BLaER1 treated with 17β-estradiol and CSF1 and Interleukin-3, amounts not matched to agents 10 nM and 100 nM (cell line): Measurements from ENCODE around the gene CDHR2.
A peak's percentile ranks its signal among the peaks of the same experiment; 100 is the strongest.

Source experiments
- H3K27ac ChIP-seq, 11 experiments: shearing (Covaris generic); formaldehyde crosslinking; 2 replicates each; pipeline ENCODE4 v1.8.1; 2022
- H3K27me3 ChIP-seq, 11 experiments: shearing (Covaris generic); formaldehyde crosslinking; 2 replicates each; pipeline ENCODE4 v1.8.1; 2022
- H3K36me3 ChIP-seq, 11 experiments: shearing (Covaris generic); formaldehyde crosslinking; 2 replicates each; pipeline ENCODE4 v1.8.1; 2022
- H3K4me1 ChIP-seq, 10 experiments: shearing (Covaris generic); formaldehyde crosslinking; 2 replicates each; pipeline ENCODE4 v1.8.1; 2022
- H3K4me2 ChIP-seq, 11 experiments: shearing (Covaris generic); formaldehyde crosslinking; 2 replicates each; pipeline ENCODE4 v1.8.1; 2022
- H3K4me3 ChIP-seq, 10 experiments: shearing (Covaris generic); formaldehyde crosslinking; 2 replicates each; pipeline ENCODE4 v1.8.1; 2022
- H3K9ac ChIP-seq, 11 experiments: shearing (Covaris generic); formaldehyde crosslinking; 2 replicates each; pipeline ENCODE4 v1.8.1; 2022
- H3K9me3 ChIP-seq, 11 experiments: shearing (Covaris generic); formaldehyde crosslinking; replicated peaks in 1 of 11; 2 replicates each; pipeline ENCODE4 v1.8.1; 2022
- H4K20me1 ChIP-seq, 11 experiments: shearing (Covaris generic); formaldehyde crosslinking; 2 replicates each; pipeline ENCODE4 v1.8.1; 2022
- Cebpa-rat ChIP-seq, 11 experiments: shearing (Covaris generic); IDR thresholded peaks; 2 replicates each; pipeline ENCODE4 v1.8.1; 2022

The CDHR2 gene

GRCh38 chr5:176628406-176629228, 79.5 kb downstream of the CDHR2 start:
- no peaks in the 10 kb centered on the region for H3K9me3 ChIP-seq
- no peak overlapping the region for H3K27ac ChIP-seq
- H4K20me1 ChIP-seq, result peaks cover 0 to 46% (median 6%) of the 10 kb centered on the region in 11 experiments; a peak in 8 of 22 replicates
- no peak overlapping the region for H3K4me3 ChIP-seq
- no peak for TF ChIP-seq Cebpa-rat (IDR thresholded peaks at IDR 0.05)
- H3K4me1 ChIP-seq, result peaks cover 28 to 89% (median 80%) of the 10 kb centered on the region in 10 experiments
- H3K4me2 ChIP-seq, result peak overlapping the region in 9 of 11 experiments; percentile 48 to 100 (median 98); a peak in 18 of 22 replicates
- H3K36me3 ChIP-seq, result no peaks in the 10 kb centered on the region
- H3K27me3 ChIP-seq, result peaks cover 18 to 56% (median 31%) of the 10 kb centered on the region in 11 experiments
- H3K9ac ChIP-seq, result no peak overlapping the region

GRCh38 chr5:176629317-176629852, 80.2 kb downstream of the CDHR2 start:
- H3K4me3 ChIP-seq, result peak overlapping the region; percentile 55 to 71 (median 62)
- H3K9ac ChIP-seq, result peak overlapping the region in 7 of 11 experiments; percentile 4 to 69 (median 49); a peak in 8 of 22 replicates
- no peak overlapping the region for H3K27ac ChIP-seq

GRCh38 chr5:176629853-176630680, 80.9 kb downstream of the CDHR2 start, which contains the start of the genes EIF4E1B and SNCB:
Gene EIF4E1B, plus strand, starts transcription at chr5:176630675. Its CDS starts 12,113 bp downstream, at chr5:176642788.
Gene SNCB, minus strand, starts transcription at chr5:176630534. Its CDS starts 880 bp downstream, at chr5:176629654.
- Histone ChIP-seq H3K9me3 (no peaks in the 10 kb centered on the region), H3K36me3 (no peaks in the 10 kb centered on the region), H3K9ac (peak within 1 kb of the TSS; percentile 3 to 69 (median 46); a peak in 18 of 22 replicates), H3K4me1 (peaks cover 34 to 95% (median 90%) of the 10 kb centered on the region in 10 experiments), H3K4me2 (peak within 1 kb of the TSS; percentile 95 to 100 (median 99)), H3K27me3 (peaks cover 18 to 60% (median 31%) of the 10 kb centered on the region in 11 experiments), H4K20me1 (peaks cover 0 to 49% (median 10%) of the 10 kb centered on the region in 11 experiments; a peak in 10 of 22 replicates), H3K27ac (no peak within 1 kb of the TSS), H3K4me3 (peak within 1 kb of the TSS; percentile 55 to 71 (median 62))
- no peak for TF ChIP-seq Cebpa-rat (IDR thresholded peaks at IDR 0.05)

More at GRCh38 chr5:176629317-176629852, 80.2 kb downstream of the CDHR2 start:
- Histone ChIP-seq H3K4me1 (peaks cover 34 to 92% (median 87%) of the 10 kb centered on the region in 10 experiments), H3K4me2 (peak overlapping the region; percentile 95 to 100 (median 99)), H3K27me3 (peaks cover 18 to 60% (median 31%) of the 10 kb centered on the region in 11 experiments), H3K9me3 (no peaks in the 10 kb centered on the region), H3K36me3 (no peaks in the 10 kb centered on the region), H4K20me1 (peaks cover 0 to 49% (median 10%) of the 10 kb centered on the region in 11 experiments; a peak in 10 of 22 replicates)
- no peak for TF ChIP-seq Cebpa-rat (IDR thresholded peaks at IDR 0.05)

- Histone ChIP-seq H3K9ac (peak overlapping the region in 10 of 11 experiments; percentile 3 to 69 (median 44); a peak in 14 of 22 replicates), H3K27me3 (peaks cover 18 to 60% (median 31%) of the 10 kb centered on the region in 11 experiments), H4K20me1 (peaks cover 0 to 49% (median 10%) of the 10 kb centered on the region in 11 experiments; a peak in 10 of 22 replicates), H3K27ac (no peak overlapping the region), H3K4me3 (peak overlapping the region; percentile 55 to 71 (median 62)), H3K36me3 (no peaks in the 10 kb centered on the region), H3K9me3 (no peaks in the 10 kb centered on the region), H3K4me2 (peak overlapping the region; percentile 95 to 100 (median 99)), H3K4me1 (peaks cover 34 to 93% (median 89%) of the 10 kb centered on the region in 10 experiments)
- no peak for TF ChIP-seq Cebpa-rat (IDR thresholded peaks at IDR 0.05)
Measured at GRCh38 chr5:176630681-176631222, 81.6 kb downstream of the CDHR2 start.

- Histone ChIP-seq H3K27me3 (peaks cover 18 to 60% (median 31%) of the 10 kb centered on the region in 11 experiments), H4K20me1 (peaks cover 0 to 46% (median 10%) of the 10 kb centered on the region in 11 experiments; a peak in 10 of 22 replicates), H3K27ac (no peak overlapping the region), H3K4me3 (no peak overlapping the region), H3K4me1 (peaks cover 34 to 91% (median 83%) of the 10 kb centered on the region in 10 experiments), H3K9ac (no peak overlapping the region), H3K9me3 (no peaks in the 10 kb centered on the region), H3K36me3 (no peaks in the 10 kb centered on the region), H3K4me2 (peak overlapping the region in 9 of 11 experiments; percentile 95 to 100 (median 98); a peak in 19 of 22 replicates)
- TF ChIP-seq Cebpa-rat (IDR thresholded peaks at IDR 0.05), result no peak
Measured at GRCh38 chr5:176631383-176632200, 82.5 kb downstream of the CDHR2 start.

- Histone ChIP-seq H4K20me1 (peaks cover 0 to 41% (median 10%) of the 10 kb centered on the region in 11 experiments; a peak in 9 of 22 replicates), H3K27me3 (peaks cover 18 to 50% (median 31%) of the 10 kb centered on the region in 11 experiments), H3K4me2 (peak overlapping the region in 7 of 11 experiments; percentile 79 to 92 (median 84); a peak in 10 of 22 replicates), H3K27ac (no peak overlapping the region), H3K4me1 (peaks cover 25 to 88% (median 75%) of the 10 kb centered on the region in 10 experiments), H3K9me3 (no peaks in the 10 kb centered on the region), H3K4me3 (no peak overlapping the region), H3K36me3 (no peaks in the 10 kb centered on the region), H3K9ac (no peak overlapping the region)
- TF ChIP-seq Cebpa-rat (IDR thresholded peaks at IDR 0.05), result no peak
Measured at GRCh38 chr5:176632745-176633144, 83.6 kb downstream of the CDHR2 start.

GRCh38 chr5:176633598-176633997, 84.5 kb downstream of the CDHR2 start:
- H3K36me3 ChIP-seq, result no peaks in the 10 kb centered on the region
- no peak for TF ChIP-seq Cebpa-rat (IDR thresholded peaks at IDR 0.05)
- peaks cover 0 to 33% (median 10%) of the 10 kb centered on the region in 11 experiments; a peak in 9 of 22 replicates for H4K20me1 ChIP-seq
- peaks cover 17 to 42% (median 26%) of the 10 kb centered on the region in 11 experiments for H3K27me3 ChIP-seq
- H3K4me1 ChIP-seq, result peaks cover 25 to 82% (median 67%) of the 10 kb centered on the region in 10 experiments
- peak overlapping the region in 1 of 11 experiments; percentile 27; a peak in 1 of 22 replicates for H3K9ac ChIP-seq
- no peak overlapping the region for H3K4me3 ChIP-seq
- H3K9me3 ChIP-seq, result no peaks in the 10 kb centered on the region
- peak overlapping the region in 1 of 11 experiments; percentile 10; a peak in 1 of 22 replicates for H3K27ac ChIP-seq
- peak overlapping the region; percentile 51 to 92 (median 81) for H3K4me2 ChIP-seq
